Stomach (tissue), 4 donors: ENCODE results near the gene NEAT1.

Source experiments
- EP300 ChIP-seq: sonication (generic); formaldehyde crosslinking; IDR thresholded peaks from one replicate; pipeline ENCODE4 v1.6.1; 2017; ENCODE audit warnings: antibody characterized with exemption
- POLR2A ChIP-seq, 4 donors: fragments of 450-650 bp; IDR thresholded peaks; one replicate each; pipeline ENCODE4 v1.6.1; 2016; ENCODE audit warnings: antibody characterized with exemption in 4 of 4, control low read depth in 2 of 4, mild to moderate bottlenecking in 1 of 4, moderate library complexity in 1 of 4
- POLR2AphosphoS5 ChIP-seq, 3 donors: sonication (generic); formaldehyde crosslinking; IDR thresholded peaks; one replicate each; pipeline ENCODE4 v1.6.1; 2016; ENCODE audit warnings: antibody characterized with exemption in 3 of 3
- TF ChIP-seq, protein P1 (sequence below), 7 experiments: fragments of 450-650 bp in 4 of 7; fragments of 200-600 bp in 3 of 7; sonication (generic) in 3 of 7; IDR thresholded peaks; one replicate each; pipeline ENCODE4 v1.5.1; 2016 to 2019; ENCODE audit warnings: antibody characterized with exemption in 7 of 7, control low read depth in 2 of 7, mild to moderate bottlenecking in 1 of 7

DNA sequence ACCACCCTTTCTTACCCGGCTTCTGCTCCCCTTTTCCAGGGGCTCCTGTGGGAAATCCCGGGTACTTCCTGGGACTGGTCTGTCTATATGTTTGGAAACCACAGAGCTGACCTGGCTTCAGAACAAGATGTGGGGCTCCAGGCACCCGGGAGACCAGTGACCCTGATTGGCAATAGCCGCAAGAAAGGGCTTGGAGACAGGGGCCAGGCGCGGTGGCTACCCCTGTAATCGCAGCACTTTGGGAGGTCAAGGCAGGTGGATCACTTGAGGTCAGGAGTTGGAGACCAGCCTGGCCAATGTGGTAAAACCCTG lies 3.2 kb upstream of the NEAT1 start:
- TF ChIP-seq, protein P1, sequence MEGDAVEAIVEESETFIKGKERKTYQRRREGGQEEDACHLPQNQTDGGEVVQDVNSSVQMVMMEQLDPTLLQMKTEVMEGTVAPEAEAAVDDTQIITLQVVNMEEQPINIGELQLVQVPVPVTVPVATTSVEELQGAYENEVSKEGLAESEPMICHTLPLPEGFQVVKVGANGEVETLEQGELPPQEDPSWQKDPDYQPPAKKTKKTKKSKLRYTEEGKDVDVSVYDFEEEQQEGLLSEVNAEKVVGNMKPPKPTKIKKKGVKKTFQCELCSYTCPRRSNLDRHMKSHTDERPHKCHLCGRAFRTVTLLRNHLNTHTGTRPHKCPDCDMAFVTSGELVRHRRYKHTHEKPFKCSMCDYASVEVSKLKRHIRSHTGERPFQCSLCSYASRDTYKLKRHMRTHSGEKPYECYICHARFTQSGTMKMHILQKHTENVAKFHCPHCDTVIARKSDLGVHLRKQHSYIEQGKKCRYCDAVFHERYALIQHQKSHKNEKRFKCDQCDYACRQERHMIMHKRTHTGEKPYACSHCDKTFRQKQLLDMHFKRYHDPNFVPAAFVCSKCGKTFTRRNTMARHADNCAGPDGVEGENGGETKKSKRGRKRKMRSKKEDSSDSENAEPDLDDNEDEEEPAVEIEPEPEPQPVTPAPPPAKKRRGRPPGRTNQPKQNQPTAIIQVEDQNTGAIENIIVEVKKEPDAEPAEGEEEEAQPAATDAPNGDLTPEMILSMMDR (IDR thresholded peaks at IDR 0.05), result no peak
- TF ChIP-seq POLR2A (IDR thresholded peaks at IDR 0.05), result no peak
- no peak for TF ChIP-seq POLR2AphosphoS5 (IDR thresholded peaks at IDR 0.05)
- no peak for TF ChIP-seq EP300
